GM12874 (cell line): Measurements from ENCODE around the gene CIAO1.

Experiments used
- TF ChIP-seq, protein P1 (sequence below): IDR thresholded peaks from 2 replicates; pipeline ENCODE4 v1.5.1; 2011; ENCODE audit warnings: low read depth, mild to moderate bottlenecking, control low read depth, low read length, moderate library complexity; ENCODE audit not compliant: insufficient read depth

Gene CIAO1

DNA sequence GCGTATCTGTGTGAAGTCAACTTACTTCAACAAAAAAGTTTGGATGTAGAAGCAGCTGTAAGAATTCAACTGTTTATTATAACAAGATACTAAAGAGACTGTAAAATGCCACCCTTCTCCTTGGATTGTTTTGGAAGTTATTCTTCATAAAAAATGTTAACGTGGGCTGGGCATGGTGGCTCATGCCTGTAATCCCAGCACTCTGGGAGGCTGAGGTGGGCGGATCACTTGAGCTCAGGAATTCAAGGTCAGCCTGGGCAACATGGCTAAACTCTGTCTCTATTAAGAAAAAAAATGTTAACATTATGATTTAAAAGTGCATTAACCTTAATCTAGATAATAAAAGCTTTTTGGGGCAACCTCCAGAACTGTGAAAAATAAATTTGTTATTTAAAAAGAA, 7.7 kb downstream of the CIAO1 start:
- TF ChIP-seq, protein P1, sequence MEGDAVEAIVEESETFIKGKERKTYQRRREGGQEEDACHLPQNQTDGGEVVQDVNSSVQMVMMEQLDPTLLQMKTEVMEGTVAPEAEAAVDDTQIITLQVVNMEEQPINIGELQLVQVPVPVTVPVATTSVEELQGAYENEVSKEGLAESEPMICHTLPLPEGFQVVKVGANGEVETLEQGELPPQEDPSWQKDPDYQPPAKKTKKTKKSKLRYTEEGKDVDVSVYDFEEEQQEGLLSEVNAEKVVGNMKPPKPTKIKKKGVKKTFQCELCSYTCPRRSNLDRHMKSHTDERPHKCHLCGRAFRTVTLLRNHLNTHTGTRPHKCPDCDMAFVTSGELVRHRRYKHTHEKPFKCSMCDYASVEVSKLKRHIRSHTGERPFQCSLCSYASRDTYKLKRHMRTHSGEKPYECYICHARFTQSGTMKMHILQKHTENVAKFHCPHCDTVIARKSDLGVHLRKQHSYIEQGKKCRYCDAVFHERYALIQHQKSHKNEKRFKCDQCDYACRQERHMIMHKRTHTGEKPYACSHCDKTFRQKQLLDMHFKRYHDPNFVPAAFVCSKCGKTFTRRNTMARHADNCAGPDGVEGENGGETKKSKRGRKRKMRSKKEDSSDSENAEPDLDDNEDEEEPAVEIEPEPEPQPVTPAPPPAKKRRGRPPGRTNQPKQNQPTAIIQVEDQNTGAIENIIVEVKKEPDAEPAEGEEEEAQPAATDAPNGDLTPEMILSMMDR: no peak

DNA sequence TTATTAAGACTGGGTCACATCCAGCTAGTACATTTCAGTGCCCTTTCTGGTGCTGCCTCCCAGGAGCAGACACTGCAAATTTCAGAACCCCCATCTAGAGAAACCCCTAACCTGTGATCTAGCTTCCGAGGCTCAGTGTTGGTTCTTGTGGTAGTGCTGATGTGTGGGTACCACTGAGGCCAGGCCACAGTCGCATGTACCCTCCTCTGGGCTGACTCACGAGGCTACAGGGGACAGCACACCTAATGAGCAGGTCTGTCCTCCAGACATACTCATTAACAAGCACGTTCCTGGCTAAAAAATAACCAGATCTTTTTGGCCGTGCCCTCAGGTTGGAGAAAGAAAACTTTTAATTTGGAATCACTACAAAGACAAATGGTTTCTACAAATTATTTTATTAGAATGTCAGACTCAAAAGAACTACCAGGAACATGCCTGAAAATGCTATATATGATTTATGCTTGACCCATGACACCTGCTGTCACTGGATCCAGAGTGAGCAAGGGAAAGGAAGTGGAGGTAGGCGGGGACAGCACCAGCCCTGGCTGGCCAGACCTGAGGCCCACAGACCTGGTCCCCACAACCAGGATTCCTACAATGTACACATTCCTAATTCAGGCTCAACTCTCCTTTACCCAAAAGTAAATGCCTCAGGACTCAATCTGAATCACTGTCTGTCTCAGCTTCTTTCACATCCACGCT, 8.5 kb downstream of the CIAO1 start:
- TF ChIP-seq, protein P1: no peak

DNA sequence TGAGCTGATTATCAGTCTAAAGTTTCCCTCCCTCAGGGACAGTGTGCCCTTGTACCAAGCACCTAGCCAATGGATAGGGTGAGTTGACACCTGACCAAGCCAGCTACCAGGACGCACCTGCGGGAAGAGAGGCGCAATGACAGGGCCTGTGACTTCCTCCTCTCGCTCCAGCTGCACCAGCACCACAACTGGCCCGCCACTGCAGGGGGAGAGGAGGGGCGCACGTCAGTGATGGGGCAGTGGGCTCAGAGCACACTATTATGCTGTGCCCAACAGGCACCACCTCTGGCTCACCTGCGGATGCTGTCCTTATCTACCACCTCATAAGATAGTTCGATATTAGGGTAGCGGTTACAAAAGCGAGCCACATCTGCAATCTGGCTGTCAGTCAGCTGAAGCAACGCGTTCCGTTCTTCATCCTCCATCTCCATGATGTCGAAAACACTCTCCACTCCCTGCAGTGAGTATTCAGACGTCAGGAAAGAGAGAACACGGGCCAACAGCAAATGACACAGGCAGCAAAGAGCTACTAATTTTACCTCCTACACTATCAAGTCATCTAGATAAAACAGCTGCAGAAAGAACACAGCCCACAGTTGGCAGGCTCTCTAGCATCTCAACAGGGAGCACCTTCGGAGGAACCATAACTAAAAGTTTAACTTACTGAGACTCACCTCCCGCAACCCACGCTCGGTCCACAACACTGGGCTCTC, 10.9 kb downstream of the CIAO1 start:
- TF ChIP-seq, protein P1: no peak

DNA sequence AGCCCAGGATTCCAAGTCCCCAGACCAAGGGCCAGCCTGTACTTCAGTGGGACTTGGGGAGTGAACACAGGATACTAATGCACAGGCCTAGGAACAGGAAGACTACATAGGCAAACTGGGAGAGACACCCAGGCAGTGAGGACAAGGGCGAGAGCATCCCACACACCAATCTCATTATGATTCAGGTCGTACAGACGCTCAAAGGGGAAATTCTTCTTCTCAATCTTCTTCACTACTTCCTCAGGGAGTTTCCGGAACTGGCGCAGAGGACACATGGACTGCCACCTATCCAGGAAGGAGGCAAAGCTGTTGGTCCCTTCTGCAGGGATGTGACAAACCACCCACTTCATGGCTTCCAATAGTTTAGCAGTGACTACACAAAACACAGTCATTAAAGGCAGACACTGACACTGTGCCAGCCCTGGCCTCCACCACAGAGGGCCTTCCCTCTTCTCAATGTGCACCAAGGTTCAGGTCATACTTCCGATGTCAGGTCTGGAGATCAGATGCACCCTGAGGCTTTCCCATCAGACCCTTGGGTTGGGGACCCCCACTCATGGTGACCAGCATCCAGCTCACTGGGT, 21.3 kb downstream of the CIAO1 start:
- TF ChIP-seq, protein P1: no peak

DNA sequence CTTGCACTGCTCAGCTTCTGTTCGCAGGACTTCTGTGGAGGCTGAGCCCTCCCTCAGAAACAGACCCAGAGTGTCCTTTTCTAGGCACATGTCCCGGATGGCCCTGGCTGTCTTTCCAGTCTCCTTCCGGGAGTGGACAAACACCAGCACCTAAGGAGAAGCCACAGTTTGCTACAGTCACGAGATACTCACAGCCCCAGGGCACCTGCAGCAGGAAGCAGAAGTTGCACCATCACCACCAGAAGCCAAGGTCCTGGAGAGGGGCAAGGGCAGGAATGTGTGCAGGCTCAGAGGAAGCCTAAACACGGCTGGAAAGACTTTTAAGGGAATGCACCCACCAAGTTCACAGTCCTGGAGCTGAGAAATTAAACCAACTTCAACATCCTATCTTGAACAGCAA, 25.7 kb downstream of the CIAO1 start:
- TF ChIP-seq, protein P1: no peak

DNA sequence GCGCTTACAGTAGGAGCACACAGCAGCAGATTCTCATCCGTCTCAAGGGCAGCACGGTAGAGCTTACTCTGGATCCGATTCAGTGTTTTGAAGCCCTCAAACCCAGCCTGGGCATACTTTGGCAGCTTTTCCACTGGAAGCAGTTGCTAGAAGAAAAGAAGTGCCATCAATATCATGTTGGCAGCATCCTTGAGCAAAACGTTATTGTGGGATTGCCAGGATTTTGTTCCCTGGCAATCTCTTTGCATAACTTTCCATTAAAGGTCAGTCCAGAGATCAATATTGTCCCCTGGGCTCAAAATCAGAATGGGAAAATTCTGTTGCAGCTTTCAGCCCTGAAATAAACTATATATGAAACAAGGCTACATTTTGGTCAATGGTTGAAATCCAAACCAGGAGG, 30.9 kb downstream of the CIAO1 start:
- TF ChIP-seq, protein P1: no peak

DNA sequence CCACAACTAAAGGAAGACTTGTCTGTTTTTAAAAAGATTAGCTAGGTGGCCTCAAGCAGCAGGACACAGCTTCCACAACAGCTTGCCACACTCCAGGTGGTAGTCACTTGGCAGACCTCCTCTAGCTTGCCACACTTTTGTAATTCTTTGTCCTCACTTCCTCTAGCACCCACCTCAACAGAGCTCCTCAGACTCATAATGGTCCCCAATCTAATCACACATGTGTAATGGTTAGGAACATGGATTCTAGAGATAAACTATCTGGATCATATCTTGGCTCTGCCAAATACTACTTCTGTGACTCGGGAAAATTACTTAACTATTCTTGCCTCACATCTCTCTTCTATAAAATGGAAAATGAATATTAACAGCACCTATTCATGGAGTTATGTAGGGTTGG, 35.8 kb downstream of the CIAO1 start:
- TF ChIP-seq, protein P1: no peak
